ENCODE measurements around the gene GSE1.

DNA sequence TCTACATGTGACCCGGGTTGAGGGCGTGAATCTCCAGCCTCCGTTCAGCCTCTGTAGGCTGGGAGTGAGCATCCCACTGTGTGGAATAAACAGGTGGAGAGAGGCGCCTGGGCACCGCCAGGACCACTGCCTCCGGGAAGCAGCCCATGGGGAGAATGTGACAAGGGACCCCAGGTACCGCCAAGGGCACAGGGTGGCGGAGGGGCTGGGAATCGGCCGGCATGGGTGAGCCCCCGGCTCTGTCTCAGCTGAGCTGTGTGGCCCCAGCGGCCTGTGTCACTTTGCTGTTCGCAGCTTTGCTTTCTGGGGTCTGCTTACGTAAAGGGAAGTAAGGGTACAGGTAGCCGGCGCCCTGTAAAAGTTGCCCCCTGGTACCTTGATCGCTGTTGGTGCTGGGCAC, 11.5 kb downstream of the GSE1 start:
- TF ChIP-seq, protein P1, sequence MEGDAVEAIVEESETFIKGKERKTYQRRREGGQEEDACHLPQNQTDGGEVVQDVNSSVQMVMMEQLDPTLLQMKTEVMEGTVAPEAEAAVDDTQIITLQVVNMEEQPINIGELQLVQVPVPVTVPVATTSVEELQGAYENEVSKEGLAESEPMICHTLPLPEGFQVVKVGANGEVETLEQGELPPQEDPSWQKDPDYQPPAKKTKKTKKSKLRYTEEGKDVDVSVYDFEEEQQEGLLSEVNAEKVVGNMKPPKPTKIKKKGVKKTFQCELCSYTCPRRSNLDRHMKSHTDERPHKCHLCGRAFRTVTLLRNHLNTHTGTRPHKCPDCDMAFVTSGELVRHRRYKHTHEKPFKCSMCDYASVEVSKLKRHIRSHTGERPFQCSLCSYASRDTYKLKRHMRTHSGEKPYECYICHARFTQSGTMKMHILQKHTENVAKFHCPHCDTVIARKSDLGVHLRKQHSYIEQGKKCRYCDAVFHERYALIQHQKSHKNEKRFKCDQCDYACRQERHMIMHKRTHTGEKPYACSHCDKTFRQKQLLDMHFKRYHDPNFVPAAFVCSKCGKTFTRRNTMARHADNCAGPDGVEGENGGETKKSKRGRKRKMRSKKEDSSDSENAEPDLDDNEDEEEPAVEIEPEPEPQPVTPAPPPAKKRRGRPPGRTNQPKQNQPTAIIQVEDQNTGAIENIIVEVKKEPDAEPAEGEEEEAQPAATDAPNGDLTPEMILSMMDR (conservative IDR thresholded peaks at IDR 0.05; ENCODE audit: low read depth in 2 of 2) = no peak
- no peak for TF ChIP-seq EZH2phosphoT487 (IDR thresholded peaks at IDR 0.05; ENCODE audit: unreplicated experiment)
- TF ChIP-seq NANOG (IDR thresholded peaks at IDR 0.05; ENCODE audit: borderline replicate concordance) = no peak
- TF ChIP-seq REST (IDR thresholded peaks at IDR 0.05; ENCODE audit: unreplicated experiment) = no peak
- no peak for TF ChIP-seq POLR2AphosphoS5 (IDR thresholded peaks at IDR 0.05; ENCODE audit: low read depth)
- TF ChIP-seq CREB1 (CRISPR knock-in tag; IDR thresholded peaks at IDR 0.05; ENCODE audit: low read depth) = no peak
- no peak for TF ChIP-seq EZH2 (IDR thresholded peaks at IDR 0.05; ENCODE audit: low read depth, unreplicated experiment)
